HCT116 (cell line): Measurements from ENCODE around the gene DNALI1. TPM values are rescaled to one million over a fixed set of nuclear protein-coding genes. Genes with fewer than 3 reads are reported as not detected.

Source experiments
- ATAC-seq: fragments of 200-7000 bp; cut with Tn5 transposase; 2 replicates; pipeline ENCODE4 v1.9.1; 2020; ENCODE audit warnings: mild to moderate bottlenecking, moderate library complexity
- BruUV-seq: library from RNA; stranded (reverse); fragments of 400-500 nt; replicated peaks from 2 replicates; lab custom pipeline; 2021; lab: Mats Ljungman, UMichigan
- CTCF ChIA-PET: fragments of 300-600 bp; sonication (Branson Sonifier 250); formaldehyde crosslinking; loops from one replicate; lab custom pipeline; 2021; ENCODE audit warnings: antibody characterized with exemption; lab: Charles Lee
- POLR2A ChIA-PET: fragments of 300-600, 350-600 bp; sonication (Branson Sonifier 250); formaldehyde crosslinking; loops from one replicate; lab custom pipeline; 2021; ENCODE audit warnings: antibody characterized with exemption; lab: Charles Lee
- RAD21 ChIA-PET, 2 experiments: fragments of 300-600 bp; sonication (Branson Sonifier 250); formaldehyde crosslinking; loops; one replicate each; lab custom pipeline; 2023; ENCODE audit warnings: low total read pairs in 2 of 2; ENCODE audit not compliant: uncharacterized antibody in 2 of 2, unreplicated experiment in 2 of 2, low non-redundant PET in 1 of 2; lab: Charles Lee
- DNase-seq: peaks from one replicate; pipeline ENCODE4 v3.0.0-alpha.2; 2010; ENCODE audit warnings: low read depth, low spot score
- H2AFZ ChIP-seq: fragments of 200-600 bp; shearing (Covaris generic), sonication (generic); 2 replicates; pipeline ENCODE4 v1.6.1; 2017; ENCODE audit warnings: low read depth, mixed run types, mixed read lengths, antibody characterized with exemption, low read length; ENCODE audit not compliant: poor library complexity, severe bottlenecking
- H3K27ac ChIP-seq: 2 replicates; pipeline ENCODE4 v1.5.1; 2012; ENCODE audit warnings: low read depth, low read length
- H3K27me3 ChIP-seq: fragments of 200-600 bp; sonication (generic); 2 replicates; pipeline ENCODE4 v1.6.1; 2016; ENCODE audit warnings: mixed run types, low read length, mixed read lengths; ENCODE audit not compliant: insufficient read depth
- H3K36me3 ChIP-seq, 2 experiments: fragments of 200-500 bp in 1 of 2; fragments of 200-600 bp in 1 of 2; sonication (Bioruptor generic) in 1 of 2; sonication (generic) in 1 of 2; 2 replicates each; pipeline versions ENCODE4 v1.5.1 to v1.6.1; 2014 to 2016; ENCODE audit warnings: low read length in 2 of 2, inconsistent platforms in 1 of 2, mixed read lengths in 1 of 2, mixed run types in 1 of 2; ENCODE audit not compliant: insufficient read depth in 2 of 2, control insufficient read depth in 1 of 2
- H3K4me1 ChIP-seq, 2 experiments: fragments of 200-600 bp in 1 of 2; sonication (generic) in 1 of 2; 2 replicates each; pipeline versions ENCODE4 v1.5.1 to v1.6.1; 2012 to 2017; ENCODE audit warnings: low read length in 2 of 2, inconsistent platforms in 1 of 2, mild to moderate bottlenecking in 1 of 2, mixed read lengths in 1 of 2, mixed run types in 1 of 2, moderate library complexity in 1 of 2; ENCODE audit not compliant: insufficient read depth in 2 of 2, control insufficient read depth in 1 of 2
- H3K4me2 ChIP-seq: fragments of 200-600 bp; sonication (generic); 2 replicates; pipeline ENCODE4 v1.6.1; 2017; ENCODE audit warnings: mixed run types, low read length, mixed read lengths
- H3K4me3 ChIP-seq, 2 experiments: fragments of 200-600 bp in 1 of 2; sonication (generic) in 1 of 2; replicated peaks in 1 of 2; 2 replicates each; pipeline ENCODE4 v1.5.1; 2011 to 2016; ENCODE audit warnings: low read length in 2 of 2, control low read depth in 1 of 2, low read depth in 1 of 2, mild to moderate bottlenecking in 1 of 2, mixed read lengths in 1 of 2, mixed run types in 1 of 2
- H3K79me2 ChIP-seq: fragments of 200-600 bp; sonication (generic); 2 replicates; pipeline ENCODE4 v1.6.1; 2017; ENCODE audit warnings: mild to moderate bottlenecking, mixed run types, low read length, moderate library complexity, mixed read lengths; ENCODE audit not compliant: insufficient read depth
- H3K9ac ChIP-seq: fragments of 200-600 bp; sonication (generic); 2 replicates; pipeline ENCODE4 v1.6.1; 2016; ENCODE audit warnings: low read length, mixed read lengths
- H3K9me2 ChIP-seq: fragments of 200-600 bp; sonication (generic), shearing (Covaris generic); 2 replicates; pipeline ENCODE4 v1.6.1; 2017; ENCODE audit warnings: mixed run types, mild to moderate bottlenecking, moderate library complexity; ENCODE audit not compliant: insufficient read depth
- H3K9me3 ChIP-seq, 2 experiments: fragments of 200-500 bp in 1 of 2; fragments of 200-600 bp in 1 of 2; sonication (Bioruptor generic) in 1 of 2; sonication (generic) in 1 of 2; 2 replicates each; pipeline ENCODE4 v1.6.1; 2014 to 2017; ENCODE audit warnings: low read length in 2 of 2, mixed read lengths in 2 of 2, inconsistent platforms in 1 of 2, low read depth in 1 of 2, mild to moderate bottlenecking in 1 of 2, mixed run types in 1 of 2, moderate library complexity in 1 of 2; ENCODE audit not compliant: control insufficient read depth in 1 of 2, insufficient read depth in 1 of 2
- H4K20me1 ChIP-seq: fragments of 200-600 bp; sonication (generic), shearing (Covaris generic); 2 replicates; pipeline ENCODE4 v1.6.1; 2017; ENCODE audit warnings: mixed run types, mild to moderate bottlenecking, moderate library complexity; ENCODE audit not compliant: insufficient read depth
- CEBPB ChIP-seq: IDR thresholded peaks from 2 replicates; pipeline ENCODE4 v1.6.1; 2012; ENCODE audit warnings: low read depth
- EGR1 ChIP-seq: IDR thresholded peaks from 2 replicates; pipeline ENCODE4 v1.6.1; 2012; ENCODE audit warnings: low read depth
- EZH2 ChIP-seq: fragments of 200-600 bp; sonication (generic); IDR thresholded peaks from 2 replicates; pipeline ENCODE4 v1.6.1; 2017; ENCODE audit warnings: antibody characterized with exemption, mixed run types
- EZH2phosphoT487 ChIP-seq: fragments of 200-600 bp; IDR thresholded peaks from 2 replicates; pipeline ENCODE4 v1.6.1; 2018; ENCODE audit warnings: antibody characterized with exemption, borderline replicate concordance
- FOSL1 ChIP-seq: IDR thresholded peaks from 2 replicates; pipeline ENCODE4 v1.6.1; 2012; ENCODE audit warnings: low read depth
- JUND ChIP-seq: IDR thresholded peaks from 2 replicates; pipeline ENCODE4 v1.6.1; 2012
- POLR2AphosphoS5 ChIP-seq: IDR thresholded peaks from 2 replicates; pipeline ENCODE4 v1.6.1; 2011; ENCODE audit warnings: mild to moderate bottlenecking, low read depth, low read length, moderate library complexity
- SIN3A ChIP-seq: IDR thresholded peaks from 2 replicates; pipeline ENCODE4 v1.6.1; 2012; ENCODE audit warnings: low read depth
- SP1 ChIP-seq: IDR thresholded peaks from 2 replicates; pipeline ENCODE4 v1.6.1; 2012; ENCODE audit warnings: low read depth
- ZFX ChIP-seq: fragments of 450-650 bp; IDR thresholded peaks from 2 replicates; pipeline ENCODE4 v1.6.1; 2017
- intact Hi-C: fragments of 100-400 bp; cut with micrococcal nuclease; formaldehyde crosslinking; loops from 2 replicates; pipeline ENCODE4 v1.10.0; 2022
- total RNA-seq: library from RNA; stranded (reverse); gene quantifications from one replicate; pipeline ENCODE4 v1.2.1, GENCODE V29; 2021; ENCODE audit not compliant: unreplicated experiment
- TF ChIP-seq, protein P1 (sequence below): IDR thresholded peaks from 2 replicates; pipeline ENCODE4 v1.6.1; 2012
- TF ChIP-seq, protein P2 (sequence below): IDR thresholded peaks from 2 replicates; pipeline ENCODE4 v1.6.1; 2012

Gene DNALI1
- total RNA-seq, 1 experiment from 2014 or later = 0.64 TPM

DNA sequence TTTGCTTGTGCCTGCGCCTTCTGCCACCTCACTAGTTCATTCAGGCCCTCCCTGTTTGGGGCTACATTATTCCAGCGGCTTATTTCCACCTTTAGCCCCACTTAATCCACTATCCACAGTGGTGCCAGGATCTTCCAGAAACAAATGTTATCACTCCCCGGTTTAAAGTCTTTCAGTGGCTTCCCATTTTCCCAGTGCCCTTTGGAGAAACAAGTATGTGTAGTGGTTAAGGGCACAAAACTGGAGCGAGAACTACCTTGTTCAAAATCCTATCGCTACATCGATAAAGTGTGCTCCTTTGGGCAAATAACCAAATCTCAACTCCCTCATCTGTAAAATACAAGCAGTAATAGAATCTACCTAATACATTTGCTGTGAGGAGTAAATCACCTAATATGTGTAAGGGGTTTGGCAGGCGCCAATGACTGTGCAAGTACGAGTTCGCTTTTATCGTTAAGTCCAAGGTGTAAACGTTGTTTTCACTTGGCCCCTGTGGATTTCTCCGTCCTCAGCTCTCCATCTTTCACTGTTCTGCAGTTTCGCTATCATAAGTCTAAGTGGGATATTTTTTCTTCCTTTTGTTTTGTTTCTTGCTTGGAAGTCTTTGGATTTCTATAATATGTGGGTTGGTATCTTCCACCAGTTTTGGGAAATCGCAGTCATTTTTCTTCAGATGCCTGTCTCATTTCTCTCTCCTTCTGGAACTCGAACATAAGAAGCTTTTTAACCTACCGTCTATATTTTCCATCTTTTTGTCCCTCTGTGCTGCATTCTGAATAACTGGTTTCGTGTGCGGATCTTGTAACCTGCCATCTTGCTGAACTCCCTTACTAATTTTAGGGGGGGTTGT, 41.3 kb upstream of the DNALI1 start:
- Histone ChIP-seq H3K4me2 (peak overlapping the region; percentile 85), H3K4me1 (peaks cover 10 to 19% of the 10 kb centered on the region in 2 experiments; a peak in 3 of 4 replicates), H3K27ac (peak overlapping the region; percentile 71), H3K4me3 (peak overlapping the region; percentile 41 to 82), H3K36me3 (peaks cover 12 to 16% of the 10 kb centered on the region in 2 experiments), H3K9me2 (no peaks in the 10 kb centered on the region), H3K79me2 (peaks cover 23% of the 10 kb centered on the region), H3K27me3 (no peaks in the 10 kb centered on the region), H3K9ac (peak overlapping the region; percentile 70), H3K9me3 (no peaks in the 10 kb centered on the region), H4K20me1 (no peaks in the 10 kb centered on the region), H2AFZ (no peak overlapping the region)
- BruUV-seq = TSS peak; percentile 97
- ChIA-PET RAD21 (interaction anchor here in 1 of 2 experiments (0.6 kb wide), 2 partner anchors 9 to 33 kb away, joined by 3 to 4 read pairs; no protein-coding TSS in a partner anchor), POLR2A (interaction anchor here (1.0 kb wide), 1 partner anchor 42 kb away, joined by 3 read pairs; no protein-coding TSS in a partner anchor), CTCF (interaction anchor here (1.2 to 1.8 kb wide), 7 partner anchors 9 to 175 kb away, joined by 3 to 10 read pairs (median 6); partner anchors contain the start of gene SNIP1)
- DNase-seq (no peak), ATAC-seq (no peak)
- TF ChIP-seq POLR2AphosphoS5 (no peak), FOSL1 (no peak), EZH2phosphoT487 (no peak), EGR1 (no peak), ZFX (no peak), EZH2 (no peak), JUND (no peak), SIN3A (no peak), SP1 (no peak), CEBPB (no peak)
- TF ChIP-seq, protein P1, sequence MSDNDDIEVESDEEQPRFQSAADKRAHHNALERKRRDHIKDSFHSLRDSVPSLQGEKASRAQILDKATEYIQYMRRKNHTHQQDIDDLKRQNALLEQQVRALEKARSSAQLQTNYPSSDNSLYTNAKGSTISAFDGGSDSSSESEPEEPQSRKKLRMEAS = no peak
- TF ChIP-seq, protein P2, sequence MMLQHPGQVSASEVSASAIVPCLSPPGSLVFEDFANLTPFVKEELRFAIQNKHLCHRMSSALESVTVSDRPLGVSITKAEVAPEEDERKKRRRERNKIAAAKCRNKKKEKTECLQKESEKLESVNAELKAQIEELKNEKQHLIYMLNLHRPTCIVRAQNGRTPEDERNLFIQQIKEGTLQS = no peak
- intact Hi-C loops = no loop called here
